ENCODE data around the gene SNF8.

Gene SNF8

GRCh38 chr17:48890086-48890485 lies 54.6 kb downstream of the SNF8 start:
- no peak for DNase-seq (ENCODE audit: low spot score)

GRCh38 chr17:48883171-48883570 lies 61.5 kb downstream of the SNF8 start:
- peak; percentile 80 for DNase-seq (ENCODE audit: low spot score)

GRCh38 chr17:48882272-48882671 lies 62.4 kb downstream of the SNF8 start:
- no peak for DNase-seq (ENCODE audit: low spot score)
